H7 (cell line): ENCODE data around the gene C3orf33. TPM values are rescaled to one million over a fixed set of nuclear protein-coding genes. Genes with fewer than 3 reads are reported as not detected.

Experiments used
- DNase-seq: peaks from one replicate; pipeline ENCODE4 v3.0.0; 2012
- H3K27me3 ChIP-seq: 2 replicates; pipeline ENCODE4 v1.6.0; 2011; ENCODE audit warnings: mild to moderate bottlenecking, low read length; ENCODE audit not compliant: control insufficient read depth, insufficient read depth
- H3K36me3 ChIP-seq: replicated peaks from 2 replicates; pipeline ENCODE4 v1.5.1; 2011; ENCODE audit warnings: low read length; ENCODE audit not compliant: control insufficient read depth, insufficient read depth
- H3K4me3 ChIP-seq: 2 replicates; pipeline ENCODE4 v1.5.1; 2011; ENCODE audit warnings: low read depth, mild to moderate bottlenecking, control low read depth, low read length, moderate library complexity; ENCODE audit not compliant: insufficient read depth
- total RNA-seq: library from RNA; depleted of rRNA; stranded (reverse); fragments of >200 nt; shearing (Covaris generic); gene quantifications from 2 replicates; pipeline ENCODE4 v1.2.3, GENCODE V29; 2014

C3orf33 gene
- total RNA-seq, 1 experiment from 2014 or later, result 1.9 TPM

GRCh38 chr3:155757577-155757976 lies 48.5 kb downstream of the C3orf33 start:
- DNase-seq, result no peak
- no peak overlapping the region for H3K4me3 ChIP-seq
- no peaks in the 10 kb centered on the region for H3K27me3 ChIP-seq
- H3K36me3 ChIP-seq, result no peaks in the 10 kb centered on the region

GRCh38 chr3:155753038-155753639 lies 52.9 kb downstream of the C3orf33 start:
- Histone ChIP-seq H3K4me3 (no peak overlapping the region), H3K36me3 (no peaks in the 10 kb centered on the region), H3K27me3 (no peaks in the 10 kb centered on the region)
- no peak for DNase-seq

- Histone ChIP-seq H3K4me3 (no peak overlapping the region), H3K36me3 (no peaks in the 10 kb centered on the region), H3K27me3 (no peaks in the 10 kb centered on the region; the same call in 1 of the 2 replicates)
- DNase-seq, result no peak
These were observed 57.3 kb downstream of the C3orf33 start for GRCh38 chr3:155748611-155749365.

- DNase-seq, result no peak
- H3K36me3 ChIP-seq, result no peaks in the 10 kb centered on the region
- H3K4me3 ChIP-seq, result no peak overlapping the region
- H3K27me3 ChIP-seq, result no peaks in the 10 kb centered on the region; the same call in 1 of the 2 replicates
These were observed 58.2 kb downstream of the C3orf33 start for GRCh38 chr3:155747946-155748290.

GRCh38 chr3:155747286-155747945 lies 58.7 kb downstream of the C3orf33 start:
- Histone ChIP-seq H3K27me3 (no peaks in the 10 kb centered on the region; the same call in 1 of the 2 replicates), H3K4me3 (no peak overlapping the region), H3K36me3 (no peaks in the 10 kb centered on the region)
- no peak for DNase-seq

GRCh38 chr3:155746703-155747102 lies 59.4 kb downstream of the C3orf33 start:
- H3K36me3 ChIP-seq, result no peaks in the 10 kb centered on the region
- H3K27me3 ChIP-seq, result no peaks in the 10 kb centered on the region; the same call in 1 of the 2 replicates
- H3K4me3 ChIP-seq, result no peak overlapping the region
- DNase-seq, result no peak

GRCh38 chr3:155745795-155746550 lies 60.1 kb downstream of the C3orf33 start:
- peak; percentile 71 for DNase-seq
- Histone ChIP-seq H3K4me3 (peak overlapping the region; percentile 14; the same call in 1 of the 2 replicates), H3K36me3 (no peaks in the 10 kb centered on the region), H3K27me3 (no peaks in the 10 kb centered on the region; the same call in 1 of the 2 replicates)

- DNase-seq, result peak; percentile 91
- Histone ChIP-seq H3K36me3 (no peaks in the 10 kb centered on the region), H3K27me3 (no peaks in the 10 kb centered on the region; the same call in 1 of the 2 replicates)
These were observed 61.3 kb downstream of the C3orf33 start, which contains the start of gene PLCH1 for GRCh38 chr3:155744626-155745324. Gene PLCH1, minus strand, starts transcription at chr3:155745071. Its CDS starts 40,847 bp downstream, at chr3:155704224.

GRCh38 chr3:155744010-155744625 lies 62.0 kb downstream of the C3orf33 start:
- no peaks in the 10 kb centered on the region; the same call in 1 of the 2 replicates for H3K27me3 ChIP-seq
- H3K4me3 ChIP-seq, result peak overlapping the region; percentile 94
- peak; percentile 95 for DNase-seq
- no peaks in the 10 kb centered on the region for H3K36me3 ChIP-seq

More at GRCh38 chr3:155744626-155745324, 61.3 kb downstream of the C3orf33 start, which contains the start of gene PLCH1:
- peak within 1 kb of the TSS; percentile 94 for H3K4me3 ChIP-seq

GRCh38 chr3:155743606-155744005 lies 62.5 kb downstream of the C3orf33 start:
- no peaks in the 10 kb centered on the region for H3K36me3 ChIP-seq
- no peaks in the 10 kb centered on the region; the same call in 1 of the 2 replicates for H3K27me3 ChIP-seq
- DNase-seq, result no peak
- H3K4me3 ChIP-seq, result peak overlapping the region; percentile 94

GRCh38 chr3:155742349-155742965 lies 63.6 kb downstream of the C3orf33 start:
- no peaks in the 10 kb centered on the region for H3K36me3 ChIP-seq
- DNase-seq, result no peak
- no peaks in the 10 kb centered on the region; the same call in 1 of the 2 replicates for H3K27me3 ChIP-seq
- H3K4me3 ChIP-seq, result no peak overlapping the region

GRCh38 chr3:155741603-155742002 lies 64.5 kb downstream of the C3orf33 start:
- no peak for DNase-seq
- Histone ChIP-seq H3K36me3 (no peaks in the 10 kb centered on the region), H3K4me3 (no peak overlapping the region), H3K27me3 (no peaks in the 10 kb centered on the region; the same call in 1 of the 2 replicates)

GRCh38 chr3:155741101-155741500 lies 65.0 kb downstream of the C3orf33 start:
- no peak for DNase-seq
- Histone ChIP-seq H3K27me3 (no peaks in the 10 kb centered on the region; the same call in 1 of the 2 replicates), H3K36me3 (no peaks in the 10 kb centered on the region), H3K4me3 (no peak overlapping the region)
